ENCODE data around the gene GTPBP3. TPM values are rescaled to one million over a fixed set of nuclear protein-coding genes. Genes with fewer than 3 reads are reported as not detected.

Gene GTPBP3
- total RNA-seq, 1 experiment from 2014 or later: 53.2 TPM

DNA sequence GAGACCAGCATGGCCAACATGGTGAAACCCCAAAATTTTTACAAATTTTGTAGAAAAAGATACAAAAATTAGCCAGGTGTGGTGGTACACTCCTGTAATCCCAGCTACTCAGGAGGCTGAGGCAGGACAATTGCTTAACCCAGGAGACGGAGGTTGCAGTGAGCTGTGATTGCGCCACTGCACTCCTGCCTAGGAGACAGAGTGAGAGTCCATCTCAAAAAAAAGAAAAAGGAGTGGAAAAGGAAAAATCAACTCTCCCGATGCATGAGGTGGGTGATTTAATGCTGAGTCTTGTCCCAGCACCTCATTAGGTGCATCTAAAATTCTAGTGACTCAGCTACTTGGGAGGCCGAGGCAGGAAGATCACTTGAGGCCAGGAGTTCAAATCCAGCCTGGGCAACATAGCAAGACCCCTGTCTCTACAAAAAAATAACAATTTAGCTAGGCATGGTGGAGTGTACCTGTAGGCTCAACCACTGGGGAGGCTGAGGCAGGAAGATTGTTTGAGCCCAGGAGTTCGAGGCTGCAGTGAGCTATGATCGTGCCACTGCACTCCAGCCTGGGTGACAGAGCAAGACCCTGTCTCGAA, 19.8 kb downstream of the GTPBP3 start:
- ChIA-PET CTCF (no interaction called here), POLR2A (ENCODE audit: low non-redundant PET) (no interaction called here)
- no peaks in the 10 kb centered on the region for H3K4me1 ChIP-seq (ENCODE audit: insufficient read depth, low read length, poor library complexity, severe bottlenecking)
- H3K27me3 ChIP-seq (replicated peaks; ENCODE audit: insufficient read depth, low read depth, low read length, poor library complexity): no peaks in the 10 kb centered on the region
- TF ChIP-seq CTCF (conservative IDR thresholded peaks at IDR 0.05; ENCODE audit: low read depth, low read length) (no peak), EZH2 (IDR thresholded peaks at IDR 0.05; ENCODE audit: borderline replicate concordance, low read depth, low read length, poor library complexity, severe bottlenecking) (no peak)
- no peaks in the 10 kb centered on the region for H3K9me3 ChIP-seq (ENCODE audit: low read depth, low read length, poor library complexity, severe bottlenecking)
- BruUV-seq (replicated peaks): no TSS peak
- intact Hi-C loops (cut with micrococcal nuclease; ENCODE audit: unreplicated experiment): no loop called here
- no peak overlapping the region for H3K27ac ChIP-seq (ENCODE audit: low read depth, low read length, poor library complexity, severe bottlenecking)
- H3K36me3 ChIP-seq (ENCODE audit: insufficient read depth, low read length, poor library complexity, severe bottlenecking): no peaks in the 10 kb centered on the region
- no peak for DNase-seq (ENCODE audit: low spot score)
- H3K4me3 ChIP-seq (ENCODE audit: low read depth, low read length, poor library complexity, severe bottlenecking): no peak overlapping the region

- CTCF ChIA-PET: no interaction called here
- intact Hi-C loops (cut with micrococcal nuclease; ENCODE audit: unreplicated experiment): no loop called here
These were observed 20.4 kb downstream of the GTPBP3 start for GRCh38 chr19:17357724-17358123.

GRCh38 chr19:17358395-17358794, 21.0 kb downstream of the GTPBP3 start:
- TF ChIP-seq CTCF (conservative IDR thresholded peaks at IDR 0.05; ENCODE audit: low read depth, low read length) (no peak), EZH2 (IDR thresholded peaks at IDR 0.05; ENCODE audit: borderline replicate concordance, low read depth, low read length, poor library complexity, severe bottlenecking) (no peak)

More at GRCh38 chr19:17357724-17358123, 20.4 kb downstream of the GTPBP3 start:
- TF ChIP-seq CTCF (conservative IDR thresholded peaks at IDR 0.05; ENCODE audit: low read depth, low read length) (no peak), EZH2 (IDR thresholded peaks at IDR 0.05; ENCODE audit: borderline replicate concordance, low read depth, low read length, poor library complexity, severe bottlenecking) (no peak)
- H3K4me1 ChIP-seq (ENCODE audit: insufficient read depth, low read length, poor library complexity, severe bottlenecking): no peaks in the 10 kb centered on the region
- H3K4me3 ChIP-seq (ENCODE audit: low read depth, low read length, poor library complexity, severe bottlenecking): no peak overlapping the region
- H3K27me3 ChIP-seq (replicated peaks; ENCODE audit: insufficient read depth, low read depth, low read length, poor library complexity): no peaks in the 10 kb centered on the region
- POLR2A ChIA-PET (ENCODE audit: low non-redundant PET): no interaction called here
- no peaks in the 10 kb centered on the region for H3K36me3 ChIP-seq (ENCODE audit: insufficient read depth, low read length, poor library complexity, severe bottlenecking)
- BruUV-seq (replicated peaks): no TSS peak
- H3K9me3 ChIP-seq (ENCODE audit: low read depth, low read length, poor library complexity, severe bottlenecking): no peaks in the 10 kb centered on the region
- no peak overlapping the region for H3K27ac ChIP-seq (ENCODE audit: low read depth, low read length, poor library complexity, severe bottlenecking)
- DNase-seq (ENCODE audit: low spot score): no peak

More at GRCh38 chr19:17358395-17358794, 21.0 kb downstream of the GTPBP3 start:
- ChIA-PET CTCF (interaction anchor here (0.6 kb wide), 1 partner anchor 83 kb away, joined by 4 read pairs; no protein-coding TSS in a partner anchor), POLR2A (ENCODE audit: low non-redundant PET) (no interaction called here)
- intact Hi-C loops (cut with micrococcal nuclease; ENCODE audit: unreplicated experiment): no loop called here
- no TSS peak for BruUV-seq (replicated peaks)
- Histone ChIP-seq H3K4me3 (ENCODE audit: low read depth, low read length, poor library complexity, severe bottlenecking) (no peak overlapping the region), H3K27me3 (replicated peaks; ENCODE audit: insufficient read depth, low read depth, low read length, poor library complexity) (no peaks in the 10 kb centered on the region), H3K36me3 (ENCODE audit: insufficient read depth, low read length, poor library complexity, severe bottlenecking) (no peaks in the 10 kb centered on the region), H3K27ac (ENCODE audit: low read depth, low read length, poor library complexity, severe bottlenecking) (no peak overlapping the region), H3K9me3 (ENCODE audit: low read depth, low read length, poor library complexity, severe bottlenecking) (no peaks in the 10 kb centered on the region), H3K4me1 (ENCODE audit: insufficient read depth, low read length, poor library complexity, severe bottlenecking) (no peaks in the 10 kb centered on the region)
- DNase-seq (ENCODE audit: low spot score): no peak

Data from A673 (cell line).